Measurements from ENCODE around the gene TMEM26.
A peak's percentile ranks its signal among the peaks of the same experiment; 100 is the strongest.

The TMEM26 gene

GRCh38 chr10:61458031-61458430 is 4.8 kb upstream of the TMEM26 start:
- DNase-seq, result no peak

GRCh38 chr10:61456095-61456789 is 3.1 kb upstream of the TMEM26 start:
- DNase-seq, result no peak

- DNase-seq, result peak; percentile 11
Observed at GRCh38 chr10:61455656-61456055, 2.5 kb upstream of the TMEM26 start.

GRCh38 chr10:61454541-61454940 is 1.4 kb upstream of the TMEM26 start:
- no peak for DNase-seq

GRCh38 chr10:61452151-61452651 is 980 bp downstream of the TMEM26 start:
- no peak for DNase-seq

- no peak for DNase-seq
Observed at GRCh38 chr10:61451357-61451756, 1.8 kb downstream of the TMEM26 start.

- no peak for DNase-seq
Observed at GRCh38 chr10:61448841-61449600, 4.2 kb downstream of the TMEM26 start.

GRCh38 chr10:61448091-61448490 is 5.1 kb downstream of the TMEM26 start:
- DNase-seq, result no peak

GRCh38 chr10:61439058-61439609 is 14.0 kb downstream of the TMEM26 start:
- DNase-seq, result no peak

- no peak for DNase-seq
Observed at GRCh38 chr10:61438141-61438988, 14.8 kb downstream of the TMEM26 start.

GRCh38 chr10:61423178-61423577 is 30.0 kb downstream of the TMEM26 start:
- no peak for DNase-seq

- no peak for DNase-seq
Observed at GRCh38 chr10:61417661-61418060, 35.5 kb downstream of the TMEM26 start.

GRCh38 chr10:61415824-61416223 is 37.4 kb downstream of the TMEM26 start:
- DNase-seq, result no peak

GRCh38 chr10:61411706-61412105 is 41.5 kb downstream of the TMEM26 start:
- no peak for DNase-seq

- DNase-seq, result no peak
Observed at GRCh38 chr10:61410353-61411070, 42.7 kb downstream of the TMEM26 start.

- no peak for DNase-seq
Observed at GRCh38 chr10:61409157-61409556, 44.0 kb downstream of the TMEM26 start.

- DNase-seq, result no peak
Observed at GRCh38 chr10:61408105-61408504, 45.1 kb downstream of the TMEM26 start.

- DNase-seq, result no peak
Observed at GRCh38 chr10:61406736-61407135, 46.4 kb downstream of the TMEM26 start.

GRCh38 chr10:61406242-61406641 is 46.9 kb downstream of the TMEM26 start:
- no peak for DNase-seq

- DNase-seq, result peak; percentile 27
Observed at GRCh38 chr10:61404751-61405150, 48.4 kb downstream of the TMEM26 start.

GRCh38 chr10:61400524-61400923 is 52.7 kb downstream of the TMEM26 start:
- no peak for DNase-seq

GRCh38 chr10:61399406-61399805 is 53.8 kb downstream of the TMEM26 start:
- no peak for DNase-seq
